ENCODE results near the gene SIGLEC11.

DNA sequence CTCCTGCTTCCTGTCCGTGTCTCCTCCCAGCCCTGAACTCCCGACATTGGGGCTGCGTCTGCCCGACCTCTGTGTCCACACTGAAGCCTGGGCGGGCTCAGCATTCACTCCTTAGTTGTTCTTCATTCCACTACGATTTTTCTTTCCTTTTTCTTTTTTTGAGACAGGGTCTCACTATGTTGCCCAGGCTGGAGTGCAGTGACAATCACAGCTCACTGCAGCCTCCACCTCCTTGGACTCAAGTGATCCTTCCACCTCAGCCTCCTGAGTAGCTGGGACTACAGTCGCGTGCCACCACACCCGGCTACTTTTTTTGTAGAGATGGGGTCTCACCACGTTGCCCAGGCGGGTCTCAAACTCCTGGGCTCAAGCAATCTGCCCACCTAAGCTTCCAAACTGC, 23.5 kb upstream of the SIGLEC11 start:
- TF ChIP-seq CTCF (conservative IDR thresholded peaks at IDR 0.05 in 1 of 2, IDR thresholded peaks at IDR 0.05 in 1 of 2; ENCODE audit: extremely low read depth in 1 of 2, insufficient read depth in 1 of 2, low read depth in 1 of 2, low read length in 2 of 2) (no peak), EZH2 (IDR thresholded peaks at IDR 0.05; ENCODE audit: borderline replicate concordance, low read length) (no peak)
